GM18499 (cell line): ENCODE data around the gene NLN.
"Not testable (repeated sequence)": the region's sequence is repeated elsewhere in the genome, so short reads cannot be mapped to it uniquely, and the experiment has no call there.

Experiments
- ATAC-seq: cut with Tn5 transposase; IDR thresholded peaks from one replicate; pipeline ENCODE4 v1.9.1; 2021; ENCODE audit warnings: moderate number of reproducible peaks; ENCODE audit not compliant: insufficient read depth, unreplicated experiment

Gene NLN

DNA sequence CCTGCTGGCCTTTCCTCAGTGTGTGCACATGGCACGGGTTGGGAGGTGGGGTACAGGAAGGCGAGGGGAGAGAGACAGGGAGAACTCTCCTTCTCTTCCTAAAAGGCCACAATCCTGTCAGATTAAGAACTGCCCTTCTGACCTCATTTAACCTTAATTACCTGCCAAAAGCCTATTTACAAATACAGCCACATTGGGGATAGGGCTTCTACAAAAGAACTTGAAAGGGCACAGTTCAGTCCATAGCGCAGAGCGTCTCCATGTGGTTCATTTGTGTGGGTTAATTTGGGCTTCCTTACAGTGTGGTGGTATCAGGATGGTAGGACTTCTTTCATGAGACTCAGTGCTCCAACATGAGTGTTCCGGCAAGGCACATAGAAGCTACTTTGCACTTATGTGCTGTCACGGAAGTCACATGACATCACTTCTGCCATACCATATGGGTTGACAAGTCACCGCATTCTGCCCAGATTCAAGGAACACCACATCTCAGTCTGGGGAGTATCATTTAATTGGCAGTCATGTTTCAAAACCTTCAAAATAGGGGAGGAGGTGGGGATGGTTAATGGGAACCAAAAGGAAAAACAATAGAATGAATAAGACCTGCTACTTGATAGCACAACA is 46.8 kb downstream of the NLN start:
- no peak for ATAC-seq

DNA sequence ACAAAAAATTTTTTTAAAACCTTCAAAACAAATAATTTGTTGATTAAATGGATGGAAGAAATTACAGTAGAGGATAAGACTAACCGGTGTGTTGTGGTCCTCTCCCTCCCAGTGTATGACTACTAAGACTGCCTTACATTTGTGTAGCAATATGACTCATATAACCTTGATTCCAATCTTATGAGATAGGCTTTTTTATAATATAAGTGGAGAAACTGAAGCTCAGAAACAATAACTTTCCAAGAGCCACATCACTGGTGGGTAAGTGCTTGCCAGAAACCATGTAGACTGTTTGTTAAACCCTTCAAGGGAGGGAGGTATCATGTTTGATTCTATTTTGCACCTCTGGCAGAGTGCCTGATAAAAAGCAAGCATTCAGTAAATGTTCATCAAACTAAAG is 47.5 kb downstream of the NLN start:
- no peak for ATAC-seq

DNA sequence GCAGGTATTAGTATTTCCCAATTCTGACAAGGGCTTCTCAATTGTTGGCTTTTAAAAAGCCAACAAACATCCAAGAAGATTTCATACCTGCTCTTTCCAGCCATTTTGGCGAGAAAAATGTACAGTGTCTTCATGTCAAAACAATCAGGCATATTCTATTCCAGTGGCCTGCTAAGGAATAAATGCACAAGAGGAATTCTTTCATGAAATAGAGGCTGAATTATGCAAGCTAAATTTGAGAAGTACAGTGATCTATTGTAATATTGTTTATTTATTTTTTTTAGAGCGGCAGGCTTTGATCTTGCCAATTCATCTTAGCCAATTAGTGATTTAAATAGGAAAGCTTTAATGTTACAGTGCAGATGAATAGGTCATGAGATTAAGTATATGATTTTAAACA is 49.3 kb downstream of the NLN start:
- no peak for ATAC-seq

DNA sequence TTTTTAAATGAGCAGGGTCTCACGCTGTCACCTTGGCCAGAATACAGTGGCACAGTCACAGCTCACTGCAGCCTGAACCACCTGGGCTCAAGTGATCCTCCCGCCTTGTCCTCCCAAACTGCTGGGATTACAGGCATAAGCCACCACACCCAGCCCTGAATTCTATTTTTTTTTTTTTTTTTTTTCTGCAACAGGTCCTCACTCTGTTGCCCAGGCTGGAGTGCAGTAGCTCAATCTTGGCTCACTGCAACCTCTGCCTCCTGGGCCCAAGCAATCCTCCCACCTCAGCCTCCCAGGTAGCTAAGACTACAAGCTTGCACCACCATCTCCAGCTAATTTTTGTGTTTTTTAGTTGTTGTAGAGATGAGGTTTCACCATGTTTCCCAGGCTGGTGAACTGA is 51.0 kb downstream of the NLN start:
- not testable (repeated sequence) for ATAC-seq

DNA sequence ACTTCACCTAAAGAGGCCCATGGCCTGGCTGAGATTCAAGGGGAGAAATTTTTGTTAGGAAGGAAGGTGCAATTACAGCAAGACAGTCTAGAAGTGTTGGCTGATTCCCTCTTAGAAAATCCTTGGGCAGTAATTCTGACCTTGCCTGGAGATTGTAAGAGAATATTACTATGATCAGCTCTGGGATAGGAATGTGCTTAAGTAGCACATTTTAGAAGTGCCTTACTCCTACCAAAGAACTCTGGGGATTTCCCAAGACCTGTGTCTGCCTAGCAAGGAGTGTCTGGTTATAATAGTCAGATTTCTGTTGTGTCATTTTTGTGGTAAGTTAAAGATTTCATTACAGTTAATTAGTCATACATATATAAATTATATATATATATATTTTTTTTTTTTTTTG is 52.3 kb downstream of the NLN start:
- no peak for ATAC-seq

DNA sequence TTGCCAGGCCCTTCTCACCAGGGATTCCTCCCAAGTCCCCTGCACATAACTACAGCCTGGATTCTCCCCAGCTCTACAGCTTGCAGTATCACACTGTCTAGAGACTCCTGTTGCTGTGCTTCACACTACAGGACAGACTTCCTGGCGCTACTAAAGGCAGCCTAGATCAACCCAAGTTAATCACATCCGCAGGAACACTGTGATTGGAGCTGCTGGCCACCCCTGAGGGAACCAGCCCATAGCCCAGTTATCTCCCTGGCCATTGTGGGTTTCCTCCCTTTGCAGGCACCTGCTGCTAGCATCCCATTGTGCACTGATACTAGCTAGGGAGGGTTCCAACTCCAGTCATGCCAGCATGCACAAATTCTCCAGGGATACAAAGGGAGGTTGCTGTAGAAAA is 53.5 kb downstream of the NLN start:
- ATAC-seq = no peak

DNA sequence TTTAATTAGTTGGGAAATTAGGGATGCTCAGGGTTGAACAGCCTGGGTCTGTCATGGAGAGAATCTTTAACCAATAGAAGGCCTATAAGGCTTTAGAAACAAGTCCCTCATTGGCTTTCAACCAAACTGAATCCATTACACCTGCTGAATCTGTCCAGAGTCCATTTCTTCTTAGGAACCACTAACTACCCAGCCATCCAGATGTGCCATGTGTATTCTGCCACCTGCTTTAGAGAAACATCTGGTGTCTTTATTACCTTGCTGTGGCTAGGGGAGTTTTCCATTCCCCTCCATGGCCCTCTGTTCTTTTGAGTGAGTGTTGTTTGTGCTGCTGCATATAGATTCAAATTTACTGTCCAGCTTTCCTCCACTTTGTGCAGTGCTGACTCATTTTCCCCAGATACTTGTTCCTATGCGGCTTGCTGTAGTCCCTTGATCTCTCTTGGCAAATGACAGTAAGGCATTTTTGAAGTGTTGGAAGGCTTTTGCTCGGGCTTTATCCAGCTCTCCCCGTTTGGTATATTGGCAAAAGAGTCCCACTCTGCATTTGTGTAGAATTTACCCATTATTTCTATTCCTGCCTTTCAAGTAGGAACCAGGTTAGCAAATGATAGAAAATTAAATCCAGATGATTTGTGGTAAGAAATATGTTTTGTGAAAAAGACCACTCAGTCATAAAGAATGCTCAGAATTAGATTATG is 54.6 kb downstream of the NLN start:
- no peak for ATAC-seq

DNA sequence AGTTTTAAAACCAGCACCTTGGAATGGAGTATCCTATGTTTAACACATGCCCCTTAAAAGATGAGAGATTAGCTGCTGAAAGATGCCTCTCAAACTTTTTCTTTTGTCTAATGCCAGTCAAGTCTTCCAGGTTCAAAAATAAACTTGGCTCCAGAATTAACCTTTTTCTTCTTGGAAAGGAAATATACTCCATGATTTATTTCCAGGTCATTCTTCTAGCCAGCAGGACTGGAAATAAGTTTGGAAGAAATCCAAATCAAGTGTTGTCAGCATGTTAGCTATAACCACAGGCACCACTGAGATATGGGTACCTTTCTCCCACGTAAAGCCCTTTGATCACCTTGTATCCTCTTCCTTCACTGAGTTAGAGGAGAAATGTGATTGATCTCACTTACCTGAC is 56.1 kb downstream of the NLN start:
- ATAC-seq = no peak

DNA sequence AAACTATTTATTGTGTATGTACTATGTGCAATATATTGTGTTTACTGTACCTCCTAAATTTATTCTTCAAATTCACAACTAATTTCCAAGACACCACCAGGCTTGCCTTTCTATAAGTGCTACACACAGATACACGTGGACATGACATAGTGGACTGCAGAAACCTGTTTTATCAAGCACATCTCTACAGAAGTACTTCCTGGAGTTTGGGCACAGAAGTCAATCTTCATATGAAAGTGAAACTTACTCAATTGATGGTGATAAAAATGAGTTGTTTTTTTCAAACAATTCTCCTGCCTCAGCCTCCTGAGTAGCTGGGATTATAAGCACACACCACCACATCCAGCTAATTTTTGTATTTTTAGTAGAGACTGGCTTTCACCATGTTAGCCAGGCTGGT is 57.6 kb downstream of the NLN start:
- ATAC-seq = no peak

DNA sequence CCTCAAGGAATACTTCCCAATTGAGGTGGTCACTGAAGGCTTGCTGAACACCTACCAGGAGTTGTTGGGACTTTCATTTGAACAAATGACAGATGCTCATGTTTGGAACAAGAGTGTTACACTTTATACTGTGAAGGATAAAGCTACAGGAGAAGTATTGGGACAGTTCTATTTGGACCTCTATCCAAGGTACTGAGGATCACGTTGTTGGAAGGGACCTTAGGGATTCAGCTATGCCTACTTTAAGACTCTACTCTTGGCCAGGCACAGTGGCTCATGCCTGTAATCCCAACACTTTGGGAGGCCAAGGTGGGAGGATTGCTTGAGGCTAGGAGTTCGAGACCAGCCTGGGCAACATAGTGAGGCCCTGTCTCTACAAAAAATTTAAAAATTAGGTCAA is 66.3 kb downstream of the NLN start:
- not testable (repeated sequence) for ATAC-seq

DNA sequence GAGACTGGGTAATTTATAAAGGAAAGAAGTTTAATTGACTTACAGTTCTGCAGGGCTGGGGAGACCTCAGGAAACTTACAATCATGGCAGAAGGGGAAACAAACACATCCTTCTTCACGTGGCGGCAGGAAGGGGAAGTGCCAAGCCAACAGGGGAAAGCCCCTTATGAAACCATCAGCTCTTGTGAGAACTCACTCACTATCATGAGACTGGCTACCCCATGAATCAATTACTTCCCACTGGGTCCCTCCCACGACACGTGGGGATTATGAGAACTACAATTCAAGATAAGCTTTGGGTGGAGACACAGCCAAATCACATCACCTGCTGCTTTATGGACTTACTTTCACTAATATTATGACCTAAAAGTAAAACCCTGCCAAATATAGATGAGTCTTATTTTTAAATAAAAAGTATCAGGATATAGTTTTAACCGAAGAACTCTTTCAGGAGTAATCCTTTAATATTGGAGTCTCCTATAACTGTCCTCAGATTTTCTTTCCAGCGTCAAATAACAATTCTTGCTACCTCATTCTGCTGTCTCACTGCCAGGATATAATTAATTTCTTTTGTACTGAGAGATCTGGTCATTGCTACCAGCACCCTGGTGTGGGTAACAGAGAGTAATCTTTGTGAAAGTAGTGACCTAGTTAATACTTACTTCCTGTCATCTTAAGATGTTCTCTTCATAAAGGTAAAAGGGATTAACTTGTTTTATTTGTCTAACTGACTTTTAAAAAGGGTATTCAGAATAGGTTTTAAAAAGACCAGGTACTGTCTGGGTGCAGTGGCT is 68.6 kb downstream of the NLN start:
- no peak for ATAC-seq

DNA sequence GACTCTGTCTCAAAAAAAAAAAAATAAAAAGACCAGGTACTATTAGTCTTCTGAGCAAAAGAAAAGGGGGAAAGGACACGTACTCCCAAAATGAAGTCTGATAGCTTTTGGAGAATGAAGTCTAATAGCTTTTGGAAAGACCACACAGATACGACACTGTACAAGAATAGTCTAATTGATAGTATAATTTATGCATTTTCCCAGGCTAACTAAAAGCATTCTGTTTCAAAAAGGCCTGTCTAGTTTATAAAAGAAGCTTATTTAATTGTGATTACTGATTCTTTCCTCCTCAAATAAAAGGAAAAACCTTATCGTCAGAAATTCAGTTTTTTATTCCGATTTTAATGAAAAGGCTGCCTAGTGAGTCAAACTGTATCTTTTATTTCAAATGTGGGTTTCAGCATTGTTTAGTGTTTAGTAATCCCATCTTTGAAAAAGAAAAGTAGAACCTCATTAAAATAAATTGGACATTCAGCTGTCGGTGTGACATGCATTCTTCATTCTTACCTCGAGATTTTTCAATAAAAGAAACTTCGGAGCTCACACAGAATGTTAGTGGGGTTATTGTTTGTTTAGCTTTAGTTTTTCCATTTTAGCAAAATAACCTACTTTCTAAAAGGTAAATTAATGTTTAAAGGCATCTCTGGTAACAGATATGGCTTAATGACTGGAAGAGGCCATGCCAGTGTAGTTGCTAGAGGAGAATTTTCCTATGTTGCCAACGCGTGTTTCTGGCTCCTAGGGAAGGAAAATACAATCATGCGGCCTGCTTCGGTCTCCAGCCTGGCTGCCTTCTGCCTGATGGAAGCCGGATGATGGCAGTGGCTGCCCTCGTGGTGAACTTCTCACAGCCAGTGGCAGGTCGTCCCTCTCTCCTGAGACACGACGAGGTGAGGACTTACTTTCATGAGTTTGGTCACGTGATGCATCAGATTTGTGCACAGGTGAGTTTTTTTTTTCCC is 70.0 kb downstream of the NLN start:
- no peak for ATAC-seq

DNA sequence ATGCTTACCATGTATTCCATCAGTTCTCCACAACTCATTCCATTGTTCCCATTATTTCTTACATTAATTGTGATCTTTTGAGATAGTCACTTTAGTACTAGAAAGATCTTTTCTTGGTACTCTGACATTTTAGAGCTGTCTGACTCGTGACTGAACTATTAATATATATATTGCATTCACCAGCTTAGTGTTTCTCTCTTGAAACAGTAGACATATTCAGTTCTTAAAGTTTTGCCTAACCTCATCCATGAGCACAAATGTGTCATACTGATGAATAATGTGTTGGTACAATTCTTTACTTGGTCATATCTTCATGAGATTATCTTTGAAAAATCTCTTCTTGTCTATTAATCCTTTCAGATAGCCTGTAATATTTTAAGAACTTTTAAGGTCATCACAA is 74.3 kb downstream of the NLN start:
- no peak for ATAC-seq

DNA sequence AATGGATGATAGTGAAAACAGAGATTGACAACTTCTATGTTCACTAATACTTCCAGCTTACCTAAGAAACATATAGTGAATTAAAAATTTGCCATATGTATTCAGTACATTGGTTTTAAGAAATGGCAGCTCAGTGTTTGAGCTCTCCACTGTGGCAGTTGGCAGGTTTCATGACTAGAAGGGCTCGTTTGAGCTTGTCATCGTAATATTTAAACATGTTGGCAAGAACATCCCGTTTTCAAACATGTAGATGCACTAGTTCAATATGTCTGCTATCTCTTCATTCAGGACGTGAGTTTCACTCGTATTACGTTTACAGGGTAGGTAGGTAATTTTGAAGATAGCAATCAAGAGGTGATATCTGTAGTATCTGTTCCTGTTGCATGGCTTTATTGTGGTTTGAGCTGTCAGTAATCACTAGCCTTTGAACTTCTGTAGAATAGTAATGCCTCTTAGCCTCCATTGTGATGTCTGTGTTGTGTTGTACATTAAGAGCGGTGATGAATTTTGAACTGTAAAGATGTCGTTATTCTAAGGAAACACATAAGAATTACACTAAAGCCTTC is 74.8 kb downstream of the NLN start:
- no peak for ATAC-seq

DNA sequence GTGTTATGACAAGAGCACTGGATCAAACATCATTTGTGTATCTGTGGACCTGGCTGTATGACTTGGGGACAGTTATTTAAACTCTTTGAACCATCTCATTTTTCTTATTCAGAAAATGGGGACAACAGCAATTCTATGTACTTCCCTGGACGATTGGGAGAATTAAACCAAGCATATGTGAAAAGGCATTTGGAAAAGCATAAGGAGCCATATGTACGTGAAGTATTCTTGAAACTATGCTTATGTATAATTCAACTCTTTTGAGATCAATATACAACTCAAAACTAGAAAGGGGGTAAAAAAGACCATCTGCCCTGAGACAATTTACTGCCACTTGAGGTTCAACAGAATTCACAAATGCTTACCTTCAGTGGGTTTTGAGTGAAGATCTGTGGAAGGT is 75.5 kb downstream of the NLN start:
- no peak for ATAC-seq

DNA sequence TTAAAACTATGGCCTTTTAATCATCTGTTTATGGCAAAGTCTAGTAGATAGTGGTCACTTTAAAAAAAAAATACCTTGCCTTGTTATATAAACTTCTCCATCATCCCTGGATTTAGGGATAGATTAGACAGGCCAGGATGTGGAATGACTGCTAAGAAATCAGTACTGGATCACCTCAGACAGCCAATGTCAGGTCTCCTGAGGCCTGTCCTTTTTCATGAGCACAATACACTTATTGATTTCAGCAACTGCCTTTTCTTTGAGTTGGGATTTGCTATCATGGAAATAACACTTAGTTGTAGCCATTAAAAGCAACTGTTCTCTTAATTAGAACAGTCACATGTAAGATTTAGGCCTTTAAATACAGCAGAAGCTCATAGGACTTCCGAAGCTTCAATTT is 77.9 kb downstream of the NLN start:
- ATAC-seq = no peak

DNA sequence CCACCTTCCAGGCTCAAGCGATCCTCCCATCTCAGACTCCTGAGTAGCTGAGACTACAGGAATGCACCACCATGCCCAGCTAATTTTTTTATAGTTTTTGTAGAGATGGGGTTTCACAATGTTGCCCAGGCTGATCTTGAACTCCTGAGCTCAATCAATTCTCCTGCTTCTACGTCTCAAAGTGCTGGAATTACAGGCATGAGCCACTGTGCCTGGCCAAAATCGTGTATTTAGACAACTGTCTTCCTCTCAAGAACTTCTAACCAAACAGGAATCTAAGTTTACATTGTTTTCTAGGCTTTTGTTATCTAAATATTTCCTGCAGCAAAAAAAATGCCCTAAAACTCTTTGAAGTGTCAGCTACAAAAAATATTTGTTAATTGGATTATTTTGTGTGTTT is 78.8 kb downstream of the NLN start:
- ATAC-seq = no peak

DNA sequence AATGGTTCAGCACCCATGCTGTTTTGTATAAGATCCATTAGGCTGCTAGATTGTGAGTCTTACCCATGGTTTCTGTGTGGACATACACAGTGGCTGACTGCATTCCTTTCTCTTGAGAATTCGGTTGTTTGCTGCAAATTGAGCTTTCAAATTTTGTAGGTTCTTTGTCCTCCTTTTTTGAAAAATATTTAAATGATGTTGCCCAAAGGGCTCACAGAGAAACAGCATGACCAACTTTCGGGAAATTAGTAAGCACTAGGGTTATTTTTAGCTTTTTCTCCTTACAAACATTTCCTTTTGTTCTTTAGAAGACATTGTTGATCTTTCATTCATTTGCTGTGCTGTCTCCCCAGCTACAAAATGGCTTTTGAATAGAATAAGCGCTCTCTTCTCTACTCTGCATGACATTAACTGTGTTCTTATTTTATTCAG is 79.4 kb downstream of the NLN start:
- no peak for ATAC-seq

DNA sequence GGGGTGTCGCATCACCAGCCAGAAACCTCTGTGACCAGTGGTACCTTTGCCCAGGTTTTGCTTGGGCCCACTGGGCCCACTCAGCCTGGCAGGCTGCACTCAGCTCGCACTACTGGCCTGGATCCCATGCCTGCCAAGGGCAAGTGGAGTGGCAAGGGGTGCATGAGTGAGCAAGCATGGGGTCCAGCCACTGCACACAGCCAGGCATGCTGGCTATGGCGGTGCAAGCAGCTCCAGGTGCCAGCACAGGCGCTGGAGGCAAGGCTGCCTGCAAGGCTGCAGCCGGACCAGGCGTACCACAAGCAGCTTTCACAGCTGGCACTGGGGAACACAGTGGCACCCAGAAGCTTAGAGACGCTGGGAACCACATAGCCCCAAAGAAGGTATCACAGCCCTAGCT is 80.1 kb downstream of the NLN start:
- ATAC-seq = no peak

DNA sequence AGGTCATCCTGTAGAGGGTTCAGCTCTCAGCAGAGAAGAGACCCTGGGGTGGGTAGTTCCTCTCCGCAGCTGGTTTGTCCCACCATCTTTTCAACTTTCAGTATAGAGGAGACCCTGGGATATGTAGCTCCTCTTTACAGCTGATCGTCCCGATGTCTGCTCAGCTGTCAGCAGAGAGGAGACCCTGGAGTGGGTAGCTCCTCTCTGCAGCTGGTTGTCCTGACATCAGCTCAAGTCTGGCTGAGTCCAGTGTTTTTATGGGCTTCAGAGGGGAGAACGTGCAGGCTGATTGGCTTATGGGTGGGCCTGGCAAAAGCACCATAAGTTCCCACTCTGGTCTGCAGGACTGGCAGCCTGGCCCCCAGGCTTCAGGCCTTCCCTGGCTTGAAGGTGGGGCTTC is 80.8 kb downstream of the NLN start:
- no peak for ATAC-seq
